Measurements from ENCODE around the gene SLC35F3. TPM values are rescaled to one million over a fixed set of nuclear protein-coding genes. Genes with fewer than 3 reads are reported as not detected.

The SLC35F3 gene
- total RNA-seq, 2 experiments from 2014 or later = not detected

DNA sequence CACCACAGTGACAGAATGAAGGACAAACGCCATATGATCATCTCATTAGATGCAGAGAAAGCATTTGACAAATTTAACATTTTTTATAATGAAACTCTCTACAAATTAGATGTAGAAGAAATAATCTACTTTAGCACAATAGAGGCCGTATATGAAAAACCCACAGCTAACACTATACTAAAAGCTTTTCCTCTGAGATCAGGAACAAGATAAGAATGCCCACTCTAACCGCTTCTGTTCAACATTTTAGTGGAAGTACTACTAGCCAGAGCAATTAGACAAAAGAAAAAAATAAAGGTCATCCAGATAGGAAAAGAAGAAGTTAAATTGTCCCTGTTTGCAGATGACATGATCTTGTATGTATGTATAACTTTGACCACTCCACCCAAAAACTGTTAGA, 109.7 kb downstream of the SLC35F3 start:
- TF ChIP-seq CTCF (conservative IDR thresholded peaks at IDR 0.05; ENCODE audit: low read length) (no peak), EZH2phosphoT487 (IDR thresholded peaks at IDR 0.05; ENCODE audit: borderline replicate concordance, low read depth, low read length) (no peak)
- POLR2A ChIA-PET = no interaction called here
- H3K4me2 ChIP-seq (ENCODE audit: low read length) = no peak overlapping the region
- H3K9me2 ChIP-seq (ENCODE audit: insufficient read depth, low read length) = no peaks in the 10 kb centered on the region
- BruUV-seq (replicated peaks) = no TSS peak
- no peak overlapping the region for H3K27ac ChIP-seq (ENCODE audit: low read depth, low read length, poor library complexity, severe bottlenecking)
- CTCF ChIA-PET (ENCODE audit: unreplicated experiment) = no interaction called here
- intact Hi-C loops (cut with micrococcal nuclease; ENCODE audit: unreplicated experiment) = no loop called here
- H3K36me3 ChIP-seq (ENCODE audit: insufficient read depth, low read length) = no peaks in the 10 kb centered on the region
- no peaks in the 10 kb centered on the region for H3K79me2 ChIP-seq (ENCODE audit: insufficient read depth, low read depth, low read length)
- H2AFZ ChIP-seq (ENCODE audit: low read length) = no peak overlapping the region
- no peak overlapping the region for H3K4me3 ChIP-seq (ENCODE audit: low read depth, low read length, poor library complexity, severe bottlenecking)
- DNase-seq (ENCODE audit: low spot score) = no peak
- H3K4me1 ChIP-seq (ENCODE audit: insufficient read depth, low read length, poor library complexity, severe bottlenecking) = no peaks in the 10 kb centered on the region
- no peaks in the 10 kb centered on the region for H4K20me1 ChIP-seq (ENCODE audit: insufficient read depth, low read length)
- H3K9me3 ChIP-seq (ENCODE audit: low read length) = no peaks in the 10 kb centered on the region

DNA sequence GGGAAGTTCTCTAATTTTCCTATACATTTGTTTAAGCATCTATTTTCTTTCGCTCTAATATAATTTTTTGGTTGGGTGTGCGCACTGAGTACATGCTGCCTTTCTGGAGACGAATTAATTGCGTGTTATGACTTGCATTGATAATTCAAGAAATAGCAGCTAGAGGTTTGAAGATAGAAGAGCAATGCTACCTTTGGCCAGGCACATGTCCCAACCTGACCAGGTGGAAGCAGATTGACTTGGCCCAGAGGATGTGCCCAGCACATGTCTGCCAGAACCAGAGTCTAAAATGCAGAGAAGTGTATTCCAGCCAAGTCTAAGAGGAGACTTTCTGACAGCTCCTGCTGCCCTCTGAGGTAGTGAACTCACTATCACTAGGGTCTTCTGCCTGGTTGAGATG, 114.3 kb downstream of the SLC35F3 start:
- Histone ChIP-seq H3K4me2 (ENCODE audit: low read length) (no peak overlapping the region), H3K9me2 (ENCODE audit: insufficient read depth, low read length) (no peaks in the 10 kb centered on the region), H3K4me1 (ENCODE audit: insufficient read depth, low read length, poor library complexity, severe bottlenecking) (no peaks in the 10 kb centered on the region), H3K4me3 (ENCODE audit: low read depth, low read length, poor library complexity, severe bottlenecking) (no peak overlapping the region), H3K27ac (ENCODE audit: low read depth, low read length, poor library complexity, severe bottlenecking) (no peak overlapping the region), H3K36me3 (ENCODE audit: insufficient read depth, low read length) (no peaks in the 10 kb centered on the region), H2AFZ (ENCODE audit: low read length) (no peak overlapping the region), H3K9me3 (ENCODE audit: low read length) (no peaks in the 10 kb centered on the region), H4K20me1 (ENCODE audit: insufficient read depth, low read length) (no peaks in the 10 kb centered on the region), H3K79me2 (ENCODE audit: insufficient read depth, low read depth, low read length) (no peaks in the 10 kb centered on the region)
- intact Hi-C loops (cut with micrococcal nuclease; ENCODE audit: unreplicated experiment) = no loop called here
- TF ChIP-seq EZH2phosphoT487 (IDR thresholded peaks at IDR 0.05; ENCODE audit: borderline replicate concordance, low read depth, low read length) = no peak
- TF ChIP-seq CTCF (conservative IDR thresholded peaks at IDR 0.05; ENCODE audit: low read length) = no peak
- POLR2A ChIA-PET = interaction anchor here (0.6 kb wide), 1 partner anchor 160 kb away, joined by 3 read pairs; no protein-coding TSS in a partner anchor
- no TSS peak for BruUV-seq (replicated peaks)
- CTCF ChIA-PET (ENCODE audit: unreplicated experiment) = no interaction called here
- no peak for DNase-seq (ENCODE audit: low spot score)

DNA sequence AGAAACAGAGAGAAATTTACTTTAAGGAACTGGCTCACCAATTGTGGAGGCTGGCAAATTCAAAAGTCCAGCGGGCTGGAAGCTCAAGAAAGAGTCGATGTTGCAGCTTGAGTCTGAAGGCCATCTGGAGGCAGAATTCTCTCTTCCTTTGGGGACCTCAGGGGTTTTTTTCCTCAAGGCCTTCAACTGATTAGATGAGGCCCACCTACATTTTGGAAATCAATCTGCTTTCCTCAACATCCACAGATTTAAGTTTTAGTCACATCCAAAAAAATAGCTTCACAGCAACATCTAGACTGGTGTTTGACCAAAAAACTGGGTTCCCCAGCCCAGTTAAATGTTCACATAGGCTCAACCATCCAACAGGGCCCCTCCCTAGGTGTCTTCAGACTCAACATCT, 114.9 kb downstream of the SLC35F3 start:
- no TSS peak for BruUV-seq (replicated peaks)
- DNase-seq (ENCODE audit: low spot score) = no peak
- Histone ChIP-seq H3K4me2 (ENCODE audit: low read length) (no peak overlapping the region), H3K9me2 (ENCODE audit: insufficient read depth, low read length) (no peaks in the 10 kb centered on the region), H3K27ac (ENCODE audit: low read depth, low read length, poor library complexity, severe bottlenecking) (no peak overlapping the region), H3K36me3 (ENCODE audit: insufficient read depth, low read length) (no peaks in the 10 kb centered on the region), H3K4me3 (ENCODE audit: low read depth, low read length, poor library complexity, severe bottlenecking) (no peak overlapping the region), H2AFZ (ENCODE audit: low read length) (no peak overlapping the region), H3K79me2 (ENCODE audit: insufficient read depth, low read depth, low read length) (no peaks in the 10 kb centered on the region), H3K9me3 (ENCODE audit: low read length) (no peaks in the 10 kb centered on the region), H3K4me1 (ENCODE audit: insufficient read depth, low read length, poor library complexity, severe bottlenecking) (no peaks in the 10 kb centered on the region), H4K20me1 (ENCODE audit: insufficient read depth, low read length) (no peaks in the 10 kb centered on the region)
- intact Hi-C loops (cut with micrococcal nuclease; ENCODE audit: unreplicated experiment) = no loop called here
- CTCF ChIA-PET (ENCODE audit: unreplicated experiment) = no interaction called here
- POLR2A ChIA-PET = interaction anchor here (0.6 kb wide), 1 partner anchor 161 kb away, joined by 3 read pairs; no protein-coding TSS in a partner anchor
- TF ChIP-seq CTCF (conservative IDR thresholded peaks at IDR 0.05; ENCODE audit: low read length) (no peak), EZH2phosphoT487 (IDR thresholded peaks at IDR 0.05; ENCODE audit: borderline replicate concordance, low read depth, low read length) (no peak)
